ENCODE measurements around the gene DAZAP1. TPM values are rescaled to one million over a fixed set of nuclear protein-coding genes. Genes with fewer than 3 reads are reported as not detected.

Gene DAZAP1
- polyA plus RNA-seq, 1 experiment, result 45.8 TPM

DNA sequence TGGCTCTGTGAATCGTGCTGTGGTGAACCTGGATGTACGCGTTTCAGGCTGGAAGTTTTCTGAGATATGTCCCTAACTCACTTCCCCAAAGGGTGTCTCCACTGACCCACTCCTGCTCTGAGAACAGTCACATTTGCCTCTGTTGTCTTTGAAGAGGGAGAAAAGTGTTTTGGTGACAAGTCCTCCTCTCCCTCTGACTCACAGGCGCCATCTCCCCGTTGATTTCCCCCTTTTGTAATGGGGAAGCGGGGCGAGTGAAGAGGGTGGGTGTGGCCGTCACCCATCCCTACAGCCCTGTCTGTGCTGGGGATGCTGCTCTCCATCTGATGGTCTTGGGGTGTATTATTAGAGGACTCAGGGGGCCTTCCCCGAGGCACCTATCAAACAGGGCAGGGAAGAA lies 52.1 kb downstream of the DAZAP1 start:
- TF ChIP-seq, protein P1, sequence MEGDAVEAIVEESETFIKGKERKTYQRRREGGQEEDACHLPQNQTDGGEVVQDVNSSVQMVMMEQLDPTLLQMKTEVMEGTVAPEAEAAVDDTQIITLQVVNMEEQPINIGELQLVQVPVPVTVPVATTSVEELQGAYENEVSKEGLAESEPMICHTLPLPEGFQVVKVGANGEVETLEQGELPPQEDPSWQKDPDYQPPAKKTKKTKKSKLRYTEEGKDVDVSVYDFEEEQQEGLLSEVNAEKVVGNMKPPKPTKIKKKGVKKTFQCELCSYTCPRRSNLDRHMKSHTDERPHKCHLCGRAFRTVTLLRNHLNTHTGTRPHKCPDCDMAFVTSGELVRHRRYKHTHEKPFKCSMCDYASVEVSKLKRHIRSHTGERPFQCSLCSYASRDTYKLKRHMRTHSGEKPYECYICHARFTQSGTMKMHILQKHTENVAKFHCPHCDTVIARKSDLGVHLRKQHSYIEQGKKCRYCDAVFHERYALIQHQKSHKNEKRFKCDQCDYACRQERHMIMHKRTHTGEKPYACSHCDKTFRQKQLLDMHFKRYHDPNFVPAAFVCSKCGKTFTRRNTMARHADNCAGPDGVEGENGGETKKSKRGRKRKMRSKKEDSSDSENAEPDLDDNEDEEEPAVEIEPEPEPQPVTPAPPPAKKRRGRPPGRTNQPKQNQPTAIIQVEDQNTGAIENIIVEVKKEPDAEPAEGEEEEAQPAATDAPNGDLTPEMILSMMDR (IDR thresholded peaks at IDR 0.05; ENCODE audit: low read depth, low read length), result no peak
- POLR2A ChIA-PET, result no interaction called here
- H3K27me3 ChIP-seq (ENCODE audit: control insufficient read depth, insufficient read depth, low read length), result peaks cover 26% of the 10 kb centered on the region
- no peak for DNase-seq (ENCODE audit: low read depth, low spot score)
- peaks cover 10% of the 10 kb centered on the region; the same call in 1 of the 2 replicates for H3K9me3 ChIP-seq (ENCODE audit: control insufficient read depth, insufficient read depth, low read length)
- H3K4me3 ChIP-seq (ENCODE audit: low read depth, low read length), result no peak overlapping the region
- no peak overlapping the region for H3K27ac ChIP-seq (ENCODE audit: low read depth, low read length)
- CTCF ChIA-PET, result no interaction called here

DNA sequence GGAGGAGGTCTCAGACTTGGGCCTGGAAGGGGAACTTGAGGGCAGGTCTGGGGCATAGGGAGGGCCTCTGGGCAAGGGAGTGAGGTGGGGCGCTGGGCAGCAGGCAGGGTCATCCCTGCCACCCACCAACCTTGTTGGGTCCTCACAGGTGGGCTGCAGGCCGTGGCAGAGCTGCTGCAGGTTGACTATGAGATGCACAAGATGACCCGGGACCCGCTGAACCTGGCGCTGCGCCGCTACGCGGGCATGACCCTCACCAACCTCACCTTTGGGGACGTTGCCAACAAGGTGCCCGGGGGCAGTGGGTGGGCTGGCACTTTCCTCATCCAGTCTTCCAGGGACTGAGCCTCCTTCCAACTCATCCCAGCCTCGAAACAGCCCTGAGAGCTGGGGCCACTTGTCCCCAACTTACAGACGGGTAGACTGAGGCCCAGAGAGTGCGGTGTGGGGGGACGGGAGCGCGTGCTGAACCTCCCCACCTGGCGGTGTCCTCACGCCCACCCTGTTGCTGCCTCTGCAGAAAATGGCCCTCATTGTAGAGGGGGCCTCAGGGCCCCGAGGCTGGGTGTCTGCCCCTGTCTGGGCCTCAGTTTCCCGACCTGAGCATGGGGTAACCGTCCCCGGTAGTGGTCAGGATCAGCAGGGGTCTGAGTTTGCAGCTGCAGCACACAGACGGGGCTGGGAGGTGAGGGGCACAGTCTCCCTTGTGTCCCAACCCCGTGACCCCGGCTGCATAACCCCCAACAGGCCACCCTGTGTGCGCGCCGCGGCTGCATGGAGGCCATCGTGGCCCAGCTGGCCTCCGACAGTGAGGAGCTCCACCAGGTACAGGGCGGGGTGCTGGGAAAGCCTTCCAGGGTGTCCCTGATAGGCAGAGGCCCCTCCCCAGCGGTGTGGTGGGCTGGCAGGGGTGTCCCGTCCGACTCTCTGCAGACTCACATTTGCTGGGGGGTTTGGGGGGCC lies 52.9 kb downstream of the DAZAP1 start:
- Histone ChIP-seq H3K27me3 (ENCODE audit: control insufficient read depth, insufficient read depth, low read length) (peaks cover 26% of the 10 kb centered on the region), H3K9me3 (ENCODE audit: control insufficient read depth, insufficient read depth, low read length) (peaks cover 9% of the 10 kb centered on the region; the same call in 1 of the 2 replicates), H3K4me3 (ENCODE audit: low read depth, low read length) (no peak overlapping the region), H3K27ac (ENCODE audit: low read depth, low read length) (no peak overlapping the region)
- DNase-seq (ENCODE audit: low read depth, low spot score), result no peak
- ChIA-PET CTCF (no interaction called here), POLR2A (no interaction called here)
- TF ChIP-seq, protein P1 (IDR thresholded peaks at IDR 0.05; ENCODE audit: low read depth, low read length), result no peak

- ChIA-PET POLR2A (no interaction called here), CTCF (no interaction called here)
- H3K27me3 ChIP-seq (ENCODE audit: control insufficient read depth, insufficient read depth, low read length), result peaks cover 21% of the 10 kb centered on the region
- H3K27ac ChIP-seq (ENCODE audit: low read depth, low read length), result no peak overlapping the region
- TF ChIP-seq, protein P1 (IDR thresholded peaks at IDR 0.05; ENCODE audit: low read depth, low read length), result no peak
- H3K9me3 ChIP-seq (ENCODE audit: control insufficient read depth, insufficient read depth, low read length), result no peaks in the 10 kb centered on the region; the same call in 1 of the 2 replicates
- no peak overlapping the region for H3K4me3 ChIP-seq (ENCODE audit: low read depth, low read length)
- DNase-seq (ENCODE audit: low read depth, low spot score), result no peak
Observed at GRCh38 chr19:1461862-1462261, 54.5 kb downstream of the DAZAP1 start.

- H3K27ac ChIP-seq (ENCODE audit: low read depth, low read length), result no peak overlapping the region
- ChIA-PET CTCF (interaction anchor here (0.5 to 1.5 kb wide), 4 partner anchors 13 to 376 kb away, joined by 3 to 4 read pairs (median 3); no protein-coding TSS in a partner anchor), POLR2A (no interaction called here)
- no peaks in the 10 kb centered on the region; the same call in 1 of the 2 replicates for H3K9me3 ChIP-seq (ENCODE audit: control insufficient read depth, insufficient read depth, low read length)
- DNase-seq (ENCODE audit: low read depth, low spot score), result no peak
- TF ChIP-seq, protein P1 (IDR thresholded peaks at IDR 0.05; ENCODE audit: low read depth, low read length), result peak; percentile 52
- H3K4me3 ChIP-seq (ENCODE audit: low read depth, low read length), result no peak overlapping the region
- peaks cover 26% of the 10 kb centered on the region for H3K27me3 ChIP-seq (ENCODE audit: control insufficient read depth, insufficient read depth, low read length)
Observed at GRCh38 chr19:1465191-1466016, 58.0 kb downstream of the DAZAP1 start.

All from AG04450 (cell line).